PFSK-1 (cell line): ENCODE measurements around the gene PVALB.

Source experiments
- FOXP2 ChIP-seq: optimal IDR thresholded peaks from 2 replicates; pipeline ENCODE3; 2011; ENCODE audit warnings: borderline replicate concordance, control low read depth, inconsistent platforms; ENCODE audit not compliant: insufficient read depth; ENCODE audit errors: extremely low read length, extremely low read depth
- POLR2AphosphoS5 ChIP-seq: IDR thresholded peaks from 2 replicates; pipeline ENCODE4 v1.6.1; 2012; ENCODE audit warnings: low read depth, mild to moderate bottlenecking, control low read depth, low read length, moderate library complexity
- REST ChIP-seq, 2 experiments: IDR thresholded peaks; 2 replicates each; pipeline versions ENCODE4 v1.6.1 to v1.8.0; 2011 to 2012; ENCODE audit warnings: low read depth in 2 of 2, low read length in 2 of 2, control low read depth in 1 of 2, inconsistent platforms in 1 of 2, mild to moderate bottlenecking in 1 of 2, moderate library complexity in 1 of 2; ENCODE audit not compliant: insufficient read depth in 1 of 2
- SIN3A ChIP-seq: IDR thresholded peaks from 2 replicates; pipeline ENCODE4 v1.6.1; 2012; ENCODE audit warnings: mild to moderate bottlenecking, low read length, moderate library complexity, borderline replicate concordance; ENCODE audit not compliant: insufficient read depth
- TAF1 ChIP-seq: IDR thresholded peaks from 2 replicates; pipeline ENCODE4 v1.6.1; 2012; ENCODE audit warnings: low read length, control low read depth, borderline replicate concordance; ENCODE audit not compliant: insufficient read depth

GRCh38 chr22:36808721-36809344, 8.0 kb downstream of the PVALB start:
- TF ChIP-seq TAF1 (no peak), REST (IDR thresholded peaks at IDR 0.05; ENCODE audit: insufficient read depth in 1 of 2, low read depth in 2 of 2, low read length in 2 of 2) (no peak), POLR2AphosphoS5 (no peak), FOXP2 (no peak), SIN3A (no peak)
